A549 (cell line): ENCODE data around the gene MLYCD. TPM values are rescaled to one million over a fixed set of nuclear protein-coding genes. Genes with fewer than 3 reads are reported as not detected.

Source experiments
- ATAC-seq, 2 experiments: fragments of 200-7000 bp in 1 of 2; fragments of >200 bp in 1 of 2; cut with Nextera tagmentation in 1 of 2; cut with Tn5 transposase in 1 of 2; 3 replicates each; pipeline versions ENCODE4 v1.8.0 to v1.9.1; 2018 to 2020; ENCODE audit warnings: mild to moderate bottlenecking in 1 of 2, moderate library complexity in 1 of 2
- CTCF ChIA-PET: fragments of 300-600 bp; sonication (Branson Sonifier 250); formaldehyde crosslinking; extraction: SDS; loops from one replicate; lab custom pipeline; 2021; ENCODE audit warnings: antibody characterized with exemption, inconsistent platforms; lab: Yijun Ruan, JAX
- POLR2A ChIA-PET: fragments of 350-600 bp; formaldehyde crosslinking; extraction: SDS; loops from one replicate; lab custom pipeline; 2021; ENCODE audit warnings: antibody characterized with exemption, inconsistent platforms; lab: Yijun Ruan, JAX
- DNase-seq, 2 experiments: peaks; one replicate each; pipeline versions ENCODE4 v3.0.0 to v3.0.0-alpha.2; 2011 to 2016; ENCODE audit warnings: low read depth in 1 of 2, low spot score in 1 of 2
- FAIRE-seq: peaks from 2 replicates; lab custom pipeline; 2011; peaks lifted over from hg19 to GRCh38; lab: Jason Lieb, UNC
- H3K27ac ChIP-seq, 2 experiments: fragments of >200 bp; sonication (Bioruptor Twin); formaldehyde crosslinking; 3 replicates each; pipeline ENCODE4 v1.5.1; 2016 to 2017
- H3K4me1 ChIP-seq: fragments of >200 bp; sonication (Bioruptor Twin); formaldehyde crosslinking; 3 replicates; pipeline ENCODE4 v1.6.1; 2016
- H3K4me2 ChIP-seq: fragments of >200 bp; sonication (Bioruptor Twin); formaldehyde crosslinking; 3 replicates; pipeline ENCODE4 v1.6.1; 2016
- H3K4me3 ChIP-seq: fragments of >200 bp; sonication (Bioruptor Twin); formaldehyde crosslinking; 3 replicates; pipeline ENCODE4 v1.5.1; 2016
- H3K9me3 ChIP-seq: fragments of >200 bp; sonication (Bioruptor Twin); formaldehyde crosslinking; 3 replicates; pipeline ENCODE4 v1.6.1; 2016
- BCL3 ChIP-seq: fragments of >200 bp; sonication (Bioruptor Twin); formaldehyde crosslinking; IDR thresholded peaks from 3 replicates; pipeline ENCODE4 v1.6.1; 2016
- CBX2 ChIP-seq: fragments of 200-600 bp; sonication (generic); IDR thresholded peaks from 2 replicates; pipeline ENCODE4 v1.6.1; 2016; ENCODE audit warnings: low read depth, mild to moderate bottlenecking, borderline replicate concordance
- CEBPB ChIP-seq, 2 experiments: fragments of >200 bp in 1 of 2; sonication (Bioruptor Twin) in 1 of 2; formaldehyde crosslinking in 1 of 2; IDR thresholded peaks; 2 replicates each; pipeline ENCODE4 v1.6.1; 2012 to 2016
- CTCF ChIP-seq: fragments of >200 bp; sonication (Bioruptor Twin); formaldehyde crosslinking; IDR thresholded peaks from 3 replicates; pipeline ENCODE4 v1.5.1; 2016
- GATA3 ChIP-seq: IDR thresholded peaks from 2 replicates; pipeline ENCODE4 v1.6.1; 2012; ENCODE audit warnings: borderline replicate concordance
- HDAC2 ChIP-seq: fragments of 200-600 bp; sonication (generic); IDR thresholded peaks from 2 replicates; pipeline ENCODE4 v1.6.1; 2016
- HES2 ChIP-seq: fragments of >200 bp; sonication (Bioruptor Twin); formaldehyde crosslinking; IDR thresholded peaks from 2 replicates; pipeline ENCODE4 v1.6.1; 2016
- HEYL ChIP-seq: fragments of 250-450 bp; sonication (Bioruptor Pico); IDR thresholded peaks from 2 replicates; pipeline ENCODE4 v1.8.0; 2021; ENCODE audit warnings: mild to moderate bottlenecking, moderate library complexity
- HMGXB4 ChIP-seq: fragments of 250-450 bp; sonication (Bioruptor Pico); IDR thresholded peaks from 2 replicates; pipeline ENCODE4 v1.5.0; 2021; ENCODE audit warnings: mild to moderate bottlenecking, moderate library complexity, borderline replicate concordance
- JUN ChIP-seq, 2 experiments: fragments of >200 bp; sonication (Bioruptor Twin); formaldehyde crosslinking; IDR thresholded peaks; 2 replicates in 1 of 2; 3 replicates in 1 of 2; pipeline ENCODE4 v1.6.1; 2016 to 2017
- MAFK ChIP-seq: fragments of 450-650 bp; IDR thresholded peaks from 2 replicates; pipeline ENCODE4 v1.6.1; 2014; ENCODE audit not compliant: partially characterized antibody
- POLR2A ChIP-seq: IDR thresholded peaks from 2 replicates; pipeline ENCODE4 v1.6.1; 2012; ENCODE audit warnings: mild to moderate bottlenecking, low read length
- RARB ChIP-seq: fragments of 250-450 bp; sonication (Bioruptor Pico); IDR thresholded peaks from 2 replicates; pipeline ENCODE4 v1.8.0; 2021; ENCODE audit warnings: mild to moderate bottlenecking, moderate library complexity
- REST ChIP-seq: fragments of 200-600 bp; sonication (generic); IDR thresholded peaks from 2 replicates; pipeline ENCODE4 v1.6.1; 2016; ENCODE audit warnings: antibody characterized with exemption, mild to moderate bottlenecking, moderate library complexity
- RNF2 ChIP-seq: fragments of 200-600 bp; sonication (generic); IDR thresholded peaks from 2 replicates; pipeline ENCODE4 v1.6.1; 2016; ENCODE audit warnings: low read depth, mild to moderate bottlenecking, antibody characterized with exemption, moderate library complexity, borderline replicate concordance
- SMC3 ChIP-seq: fragments of >200 bp; sonication (Bioruptor Twin); formaldehyde crosslinking; IDR thresholded peaks from 3 replicates; pipeline ENCODE4 v1.6.1; 2018; ENCODE audit warnings: inconsistent platforms
- SREBF2 ChIP-seq: fragments of 450-650 bp; IDR thresholded peaks from 2 replicates; pipeline ENCODE4 v1.6.1; 2014; ENCODE audit warnings: mild to moderate bottlenecking, moderate library complexity
- USF2 ChIP-seq: fragments of 450-650 bp; IDR thresholded peaks from 2 replicates; pipeline ENCODE4 v1.6.1; 2014; ENCODE audit warnings: antibody characterized with exemption
- ZC3H11A ChIP-seq: fragments of 450-650 bp; IDR thresholded peaks from 2 replicates; pipeline ENCODE4 v1.6.1; 2014; ENCODE audit warnings: antibody characterized with exemption, mild to moderate bottlenecking
- WGBS: methylation state at CpG from one replicate; pipeline ENCODE4 v1.1.6; 2017; ENCODE audit errors: missing lambda C conversion rate; 5-methylcytosine and 5-hydroxymethylcytosine counted together
- polyA plus RNA-seq, 4 experiments: library from polyadenylated mRNA; depleted of rRNA in 3 of 4; stranded (reverse); fragments of >200 nt; fragmentation: RNase III in 1 of 4; extraction: RNeasy Plus Mini Kit Qiagen cat#74134 plus additional on column Dnase treatment in 1 of 4; gene quantifications; 2 replicates in 3 of 4; 3 replicates in 1 of 4; pipeline ENCODE4 v1.2.3, GENCODE V29; 2011 to 2017

The MLYCD gene
- polyA plus RNA-seq, 2 of the 4 experiments (the other 2 are of a cell fraction) = 1.3 to 1.7 TPM

GRCh38 chr16:83850947-83851346 lies 48.0 kb upstream of the MLYCD start:
- ATAC-seq (no peak), DNase-seq (no peak), FAIRE-seq (no peak)
- Histone ChIP-seq H3K4me2 (no peak overlapping the region), H3K9me3 (no peaks in the 10 kb centered on the region), H3K4me3 (no peak overlapping the region), H3K27ac (no peak overlapping the region)
- WGBS = 38% methylated on average over 5 of the region's 5 CpGs
- CTCF ChIA-PET = interaction anchor here (0.7 to 4.5 kb wide), 2 partner anchors 10 to 25 kb away, joined by 3 to 23 read pairs; no protein-coding TSS in a partner anchor
- TF ChIP-seq REST (no peak), GATA3 (no peak), HEYL (no peak), SREBF2 (no peak), BCL3 (no peak), HES2 (no peak), HDAC2 (no peak), CTCF (no peak)
- TF ChIP-seq, all 56 proteins: peak for 0
- POLR2A ChIA-PET = no interaction called here
- H3K4me1 ChIP-seq = no peaks in the 10 kb centered on the region

GRCh38 chr16:83851473-83851872 lies 47.4 kb upstream of the MLYCD start:
- 52% methylated on average over 4 of the region's 4 CpGs for WGBS
- ChIA-PET CTCF (interaction anchor here (0.7 to 4.5 kb wide), 3 partner anchors 9 to 26 kb away, joined by 3 to 23 read pairs (median 3); no protein-coding TSS in a partner anchor), POLR2A (no interaction called here)
- Histone ChIP-seq H3K4me3 (no peak overlapping the region), H3K27ac (no peak overlapping the region), H3K9me3 (no peaks in the 10 kb centered on the region), H3K4me2 (no peak overlapping the region), H3K4me1 (no peaks in the 10 kb centered on the region)
- ATAC-seq (no peak), FAIRE-seq (no peak), DNase-seq (no peak)
- TF ChIP-seq MAFK (no peak), SMC3 (no peak), CEBPB (IDR thresholded peaks at IDR 0.05) (no peak), SREBF2 (no peak), ZC3H11A (no peak), POLR2A (no peak), RNF2 (no peak), USF2 (no peak), HMGXB4 (CRISPR knock-in tag) (no peak), JUN (IDR thresholded peaks at IDR 0.05) (no peak), RARB (no peak), CBX2 (no peak)
